Kidney capillary endothelial cell (primary cell): ENCODE results near the gene USP40.

Experiments used
- DNase-seq: peaks from one replicate; pipeline ENCODE4 v3.0.0-alpha.2; 2018; ENCODE audit warnings: low spot score

Gene USP40

GRCh38 chr2:233443511-233444183 is 122.9 kb downstream of the USP40 start:
- peak; percentile 69 for DNase-seq

GRCh38 chr2:233442028-233442310 is 124.6 kb downstream of the USP40 start:
- DNase-seq: no peak

- no peak for DNase-seq
Measured at GRCh38 chr2:233441161-233442027, 125.2 kb downstream of the USP40 start.

GRCh38 chr2:233440714-233441113 is 125.9 kb downstream of the USP40 start:
- DNase-seq: no peak

- no peak for DNase-seq
Measured at GRCh38 chr2:233440314-233440713, 126.3 kb downstream of the USP40 start.

GRCh38 chr2:233439191-233439590 is 127.4 kb downstream of the USP40 start:
- DNase-seq: no peak

- no peak for DNase-seq
Measured at GRCh38 chr2:233438573-233439147, 127.9 kb downstream of the USP40 start.

- no peak for DNase-seq
Measured at GRCh38 chr2:233437439-233437955, 129.1 kb downstream of the USP40 start.

GRCh38 chr2:233436691-233437438 is 129.7 kb downstream of the USP40 start:
- DNase-seq: no peak

- no peak for DNase-seq
Measured at GRCh38 chr2:233436191-233436581, 130.4 kb downstream of the USP40 start.

GRCh38 chr2:233435436-233436190 is 131.0 kb downstream of the USP40 start:
- DNase-seq: no peak

GRCh38 chr2:233434666-233435330 is 131.8 kb downstream of the USP40 start:
- DNase-seq: no peak

GRCh38 chr2:233433794-233434193 is 132.8 kb downstream of the USP40 start:
- no peak for DNase-seq

- DNase-seq: no peak
Measured at GRCh38 chr2:233433029-233433428, 133.6 kb downstream of the USP40 start.

- no peak for DNase-seq
Measured at GRCh38 chr2:233430651-233431050, 135.9 kb downstream of the USP40 start.

GRCh38 chr2:233430081-233430480 is 136.5 kb downstream of the USP40 start:
- DNase-seq: no peak

GRCh38 chr2:233429175-233429897 is 137.2 kb downstream of the USP40 start:
- no peak for DNase-seq

GRCh38 chr2:233428438-233428837 is 138.1 kb downstream of the USP40 start:
- no peak for DNase-seq

- DNase-seq: no peak
Measured at GRCh38 chr2:233428008-233428407, 138.6 kb downstream of the USP40 start.

- DNase-seq: peak; percentile 66
Measured at GRCh38 chr2:233426619-233427342, 139.8 kb downstream of the USP40 start.
